ENCODE measurements around the gene CDON. TPM values are rescaled to one million over a fixed set of nuclear protein-coding genes. Genes with fewer than 3 reads are reported as not detected.

Gene CDON
- total and polyA plus RNA-seq, 2 donors (not counting 1 experiment from before 2014, with no cell fraction given) = 10.7 TPM

GRCh38 chr11:125931668-125932067 lies 131.0 kb downstream of the CDON start:
- no peak for TF ChIP-seq CTCF (conservative IDR thresholded peaks at IDR 0.05 in 1 of 2, IDR thresholded peaks at IDR 0.05 in 1 of 2; ENCODE audit: low read depth in 1 of 2, low read length in 2 of 2)
- no peak for DNase-seq (ENCODE audit: low read depth in 2 of 2)
- no peak overlapping the region for H3K4me2 ChIP-seq (ENCODE audit: extremely low read depth, insufficient read depth, low read length)
- peaks cover 9% of the 10 kb centered on the region for H3K27me3 ChIP-seq (ENCODE audit: control insufficient read depth, insufficient read depth, low read length)
- H3K9ac ChIP-seq (ENCODE audit: insufficient read depth, low read length) = no peak overlapping the region
- H3K36me3 ChIP-seq (ENCODE audit: control insufficient read depth, insufficient read depth, low read length) = no peaks in the 10 kb centered on the region
- H3K27ac ChIP-seq (ENCODE audit: insufficient read depth, low read length) = no peak overlapping the region
- H3K9me3 ChIP-seq (ENCODE audit: control insufficient read depth, insufficient read depth, low read depth, low read length) = no peaks in the 10 kb centered on the region
- H2AFZ ChIP-seq (ENCODE audit: low read length) = no peak overlapping the region
- no peaks in the 10 kb centered on the region for H4K20me1 ChIP-seq (ENCODE audit: control insufficient read depth, extremely low read depth, insufficient read depth, low read length)
- H3K4me1 ChIP-seq (ENCODE audit: control insufficient read depth, extremely low read depth, insufficient read depth, low read length) = no peaks in the 10 kb centered on the region
- no peak overlapping the region for H3K4me3 ChIP-seq (replicated peaks in 1 of 4; ENCODE audit: control extremely low read depth in 1 of 4, insufficient read depth in 1 of 4, low read depth in 3 of 4, low read length in 4 of 4)
- no peaks in the 10 kb centered on the region for H3K79me2 ChIP-seq (ENCODE audit: control insufficient read depth, insufficient read depth, low read length)

GRCh38 chr11:125931116-125931515 lies 131.6 kb downstream of the CDON start:
- Histone ChIP-seq H4K20me1 (ENCODE audit: control insufficient read depth, extremely low read depth, insufficient read depth, low read length) (no peaks in the 10 kb centered on the region), H3K9ac (ENCODE audit: insufficient read depth, low read length) (no peak overlapping the region), H3K27ac (ENCODE audit: insufficient read depth, low read length) (no peak overlapping the region), H3K9me3 (ENCODE audit: control insufficient read depth, insufficient read depth, low read depth, low read length) (no peaks in the 10 kb centered on the region), H3K79me2 (ENCODE audit: control insufficient read depth, insufficient read depth, low read length) (no peaks in the 10 kb centered on the region), H3K4me3 (replicated peaks in 1 of 4; ENCODE audit: control extremely low read depth in 1 of 4, insufficient read depth in 1 of 4, low read depth in 3 of 4, low read length in 4 of 4) (no peak overlapping the region), H3K4me1 (ENCODE audit: control insufficient read depth, extremely low read depth, insufficient read depth, low read length) (no peaks in the 10 kb centered on the region), H3K4me2 (ENCODE audit: extremely low read depth, insufficient read depth, low read length) (no peak overlapping the region), H3K36me3 (ENCODE audit: control insufficient read depth, insufficient read depth, low read length) (no peaks in the 10 kb centered on the region), H3K27me3 (ENCODE audit: control insufficient read depth, insufficient read depth, low read length) (peaks cover 9% of the 10 kb centered on the region), H2AFZ (ENCODE audit: low read length) (no peak overlapping the region)
- DNase-seq (ENCODE audit: low read depth in 2 of 2) = no peak
- TF ChIP-seq CTCF (conservative IDR thresholded peaks at IDR 0.05 in 1 of 2, IDR thresholded peaks at IDR 0.05 in 1 of 2; ENCODE audit: low read depth in 1 of 2, low read length in 2 of 2) = no peak
- no peak for TF ChIP-seq EZH2 (IDR thresholded peaks at IDR 0.05; ENCODE audit: low read length, missing control alignments)

GRCh38 chr11:125930076-125930450 lies 132.6 kb downstream of the CDON start:
- H3K79me2 ChIP-seq (ENCODE audit: control insufficient read depth, insufficient read depth, low read length) = no peaks in the 10 kb centered on the region
- H3K4me1 ChIP-seq (ENCODE audit: control insufficient read depth, extremely low read depth, insufficient read depth, low read length) = no peaks in the 10 kb centered on the region
- H3K9me3 ChIP-seq (ENCODE audit: control insufficient read depth, insufficient read depth, low read depth, low read length) = no peaks in the 10 kb centered on the region
- H3K4me3 ChIP-seq (replicated peaks in 1 of 4; ENCODE audit: control extremely low read depth in 1 of 4, insufficient read depth in 1 of 4, low read depth in 3 of 4, low read length in 4 of 4) = no peak overlapping the region
- H4K20me1 ChIP-seq (ENCODE audit: control insufficient read depth, extremely low read depth, insufficient read depth, low read length) = no peaks in the 10 kb centered on the region
- TF ChIP-seq EZH2 (IDR thresholded peaks at IDR 0.05; ENCODE audit: low read length, missing control alignments) (no peak), CTCF (conservative IDR thresholded peaks at IDR 0.05 in 1 of 2, IDR thresholded peaks at IDR 0.05 in 1 of 2; ENCODE audit: low read depth in 1 of 2, low read length in 2 of 2) (no peak)
- no peak overlapping the region for H2AFZ ChIP-seq (ENCODE audit: low read length)
- no peak overlapping the region for H3K9ac ChIP-seq (ENCODE audit: insufficient read depth, low read length)
- no peak for DNase-seq (ENCODE audit: low read depth in 2 of 2)
- H3K36me3 ChIP-seq (ENCODE audit: control insufficient read depth, insufficient read depth, low read length) = no peaks in the 10 kb centered on the region
- H3K4me2 ChIP-seq (ENCODE audit: extremely low read depth, insufficient read depth, low read length) = no peak overlapping the region
- peaks cover 9% of the 10 kb centered on the region for H3K27me3 ChIP-seq (ENCODE audit: control insufficient read depth, insufficient read depth, low read length)
- no peak overlapping the region for H3K27ac ChIP-seq (ENCODE audit: insufficient read depth, low read length)
